H9 (cell line): ENCODE results near the gene PFDN5. TPM values are rescaled to one million over a fixed set of nuclear protein-coding genes. Genes with fewer than 3 reads are reported as not detected.
A peak's percentile ranks its signal among the peaks of the same experiment; 100 is the strongest.

Experiments used
- DNase-seq: peaks from one replicate; pipeline ENCODE4 v3.0.0-alpha.2; 2017
- H2AFZ ChIP-seq: one replicate; pipeline ENCODE4 v1.6.1; 2013; ENCODE audit warnings: mild to moderate bottlenecking, low read length, control low read depth, moderate library complexity
- H2AK5ac ChIP-seq: 2 replicates; pipeline ENCODE4 v1.6.1; 2013; ENCODE audit warnings: low read length, control low read depth, mixed read lengths; ENCODE audit not compliant: insufficient read length
- H2BK120ac ChIP-seq: one replicate; pipeline ENCODE4 v1.6.1; 2013; ENCODE audit warnings: low read depth, mild to moderate bottlenecking, low read length, control low read depth, inconsistent platforms; ENCODE audit not compliant: poor library complexity, severe bottlenecking
- H2BK12ac ChIP-seq: 2 replicates; pipeline ENCODE4 v1.6.1; 2013; ENCODE audit warnings: low read length, control low read depth, mixed read lengths, low read depth; ENCODE audit not compliant: insufficient read length
- H2BK15ac ChIP-seq: 2 replicates; pipeline ENCODE4 v1.6.1; 2013; ENCODE audit warnings: low read depth, low read length, control low read depth
- H2BK20ac ChIP-seq: one replicate; pipeline ENCODE4 v1.6.1; 2013; ENCODE audit warnings: low read depth, mild to moderate bottlenecking, low read length, control low read depth, inconsistent platforms; ENCODE audit not compliant: poor library complexity, severe bottlenecking
- H2BK5ac ChIP-seq: 2 replicates; pipeline ENCODE4 v1.6.1; 2013; ENCODE audit warnings: low read length, control low read depth, mixed read lengths; ENCODE audit not compliant: insufficient read length
- H3K14ac ChIP-seq: 2 replicates; pipeline ENCODE4 v1.6.1; 2013; ENCODE audit warnings: low read length, control low read depth; ENCODE audit not compliant: insufficient read depth
- H3K18ac ChIP-seq: 2 replicates; pipeline ENCODE4 v1.6.1; 2013; ENCODE audit warnings: low read depth, mild to moderate bottlenecking, mixed read lengths, low read length, control low read depth; ENCODE audit not compliant: insufficient read length
- H3K23ac ChIP-seq: 2 replicates; pipeline ENCODE4 v1.6.1; 2013; ENCODE audit warnings: low read length, control low read depth, mixed read lengths, low read depth; ENCODE audit not compliant: insufficient read length
- H3K23me2 ChIP-seq: 2 replicates; pipeline ENCODE4 v1.6.1; 2013; ENCODE audit warnings: low read depth, mild to moderate bottlenecking, mixed read lengths, low read length, control low read depth; ENCODE audit not compliant: insufficient read length, poor library complexity, severe bottlenecking
- H3K27ac ChIP-seq: 2 replicates; pipeline ENCODE4 v1.5.1; 2013; ENCODE audit warnings: low read length, control low read depth, mixed read lengths, low read depth; ENCODE audit not compliant: insufficient read length
- H3K27me3 ChIP-seq: 2 replicates; pipeline ENCODE4 v1.6.1; 2013; ENCODE audit warnings: low read length, control low read depth, inconsistent platforms; ENCODE audit not compliant: insufficient read depth
- H3K4ac ChIP-seq: 2 replicates; pipeline ENCODE4 v1.6.1; 2013; ENCODE audit warnings: low read depth, mild to moderate bottlenecking, control low read depth, inconsistent platforms, low read length, moderate library complexity
- H3K4me1 ChIP-seq: 2 replicates; pipeline ENCODE4 v1.6.1; 2013; ENCODE audit warnings: low read length, control low read depth, inconsistent platforms; ENCODE audit not compliant: insufficient read depth
- H3K4me2 ChIP-seq: 2 replicates; pipeline ENCODE4 v1.6.1; 2013; ENCODE audit warnings: low read length, control low read depth, mixed read lengths; ENCODE audit not compliant: insufficient read length, insufficient read depth
- H3K56ac ChIP-seq: 2 replicates; pipeline ENCODE4 v1.6.1; 2013; ENCODE audit warnings: low read depth, mild to moderate bottlenecking, mixed read lengths, low read length, control low read depth; ENCODE audit not compliant: insufficient read length
- H3K79me1 ChIP-seq: 2 replicates; pipeline ENCODE4 v1.6.1; 2013; ENCODE audit warnings: low read depth, mild to moderate bottlenecking, moderate library complexity, low read length, control low read depth, inconsistent platforms; ENCODE audit not compliant: insufficient read depth, poor library complexity, severe bottlenecking
- H3K79me2 ChIP-seq: 2 replicates; pipeline ENCODE4 v1.6.1; 2013; ENCODE audit warnings: low read length, control low read depth, inconsistent platforms; ENCODE audit not compliant: insufficient read depth
- H3K9ac ChIP-seq: 2 replicates; pipeline ENCODE4 v1.6.1; 2013; ENCODE audit warnings: low read length, control low read depth, mixed read lengths; ENCODE audit not compliant: insufficient read length; ENCODE audit errors: extremely low read depth
- H3K9me3 ChIP-seq: one replicate; pipeline ENCODE4 v1.6.1; 2013; ENCODE audit warnings: low read depth, low read length, inconsistent platforms; ENCODE audit not compliant: control insufficient read depth
- H3T11ph ChIP-seq: one replicate; pipeline ENCODE4 v1.6.1; 2013; ENCODE audit warnings: mild to moderate bottlenecking, low read length, control low read depth, inconsistent platforms
- H4K20me1 ChIP-seq: one replicate; pipeline ENCODE4 v1.6.1; 2013; ENCODE audit not compliant: control insufficient read depth, insufficient read length, insufficient read depth
- H4K5ac ChIP-seq: 2 replicates; pipeline ENCODE4 v1.6.1; 2013; ENCODE audit warnings: low read depth, mild to moderate bottlenecking, mixed read lengths, low read length, control low read depth; ENCODE audit not compliant: insufficient read length
- H4K8ac ChIP-seq: replicated peaks from 2 replicates; pipeline ENCODE4 v1.6.1; 2013; ENCODE audit warnings: low read length, control low read depth, mixed read lengths, low read depth; ENCODE audit not compliant: insufficient read length
- H4K91ac ChIP-seq: 2 replicates; pipeline ENCODE4 v1.6.1; 2013; ENCODE audit warnings: low read depth, mild to moderate bottlenecking, moderate library complexity, mixed read lengths, low read length, control low read depth; ENCODE audit not compliant: insufficient read length
- H3K27ac Mint-ChIP-seq, 3 experiments: 2 replicates in 2 of 3; 3 replicates in 1 of 3; pipeline ENCODE4 v1.8.0; 2020 to 2021; ENCODE audit warnings: mixed read lengths in 3 of 3, mild to moderate bottlenecking in 1 of 3, moderate library complexity in 1 of 3
- H3K27me3 Mint-ChIP-seq: 2 replicates; pipeline ENCODE4 v1.8.0; 2021; ENCODE audit warnings: low read depth, mild to moderate bottlenecking, moderate library complexity, mixed read lengths
- H3K36me3 Mint-ChIP-seq, 3 experiments: 2 replicates in 2 of 3; 3 replicates in 1 of 3; pipeline ENCODE4 v1.8.0; 2020 to 2021; ENCODE audit warnings: low read depth in 3 of 3, mixed read lengths in 3 of 3; ENCODE audit not compliant: insufficient read depth in 1 of 3
- H3K4me1 Mint-ChIP-seq, 2 experiments: 2 replicates each; pipeline ENCODE4 v1.8.0; 2020; ENCODE audit warnings: mixed read lengths in 2 of 2
- H3K4me3 Mint-ChIP-seq, 2 experiments: 2 replicates in 1 of 2; 3 replicates in 1 of 2; pipeline ENCODE4 v1.8.0; 2020 to 2021; ENCODE audit warnings: mild to moderate bottlenecking in 2 of 2, mixed read lengths in 2 of 2, moderate library complexity in 1 of 2
- H3K9me3 Mint-ChIP-seq, 2 experiments: 2 replicates in 1 of 2; 3 replicates in 1 of 2; pipeline ENCODE4 v1.8.0; 2020; ENCODE audit warnings: mild to moderate bottlenecking in 2 of 2, mixed read lengths in 2 of 2, moderate library complexity in 1 of 2
- CTCF ChIP-seq: fragments of 200-600 bp; sonication (generic); conservative IDR thresholded peaks from 3 replicates; pipeline ENCODE4 v1.8.0; 2021; ENCODE audit warnings: antibody characterized with exemption, mild to moderate bottlenecking
- WGBS: extraction: QIAGEN DNeasy Blood & Tissue Kit; methylation state at CpG from one replicate; pipeline ENCODE4 v1.1.7; 2013; ENCODE audit warnings: missing lambda C conversion rate, low lambda C conversion rate, mixed read lengths; ENCODE audit not compliant: insufficient read length; ENCODE audit errors: extremely low coverage; 5-methylcytosine and 5-hydroxymethylcytosine counted together
- long read RNA-seq: library from polyadenylated mRNA; unstranded; transcript quantifications from one replicate; pipeline ENCODE4 v2.0.0, GENCODE V29; 2020
- total RNA-seq: library from RNA; stranded (reverse); gene quantifications from 2 replicates; pipeline ENCODE4 v1.2.1, GENCODE V29; 2021

Gene PFDN5
- 285 and 292 TPM in 2 replicates for total RNA-seq
- long read RNA-seq, transcript PFDN5-214 (6 exons, 847 nt) = major isoform, 93 of 129 reads
- long read RNA-seq, transcript PFDN5-203 (4 exons, 478 nt) = minor isoform, 7 of 129 reads
- long read RNA-seq, partial matches to known transcripts = 1 of 129 reads
- long read RNA-seq, other reads (novel, unspliced or antisense) = 23 of 129 reads

DNA sequence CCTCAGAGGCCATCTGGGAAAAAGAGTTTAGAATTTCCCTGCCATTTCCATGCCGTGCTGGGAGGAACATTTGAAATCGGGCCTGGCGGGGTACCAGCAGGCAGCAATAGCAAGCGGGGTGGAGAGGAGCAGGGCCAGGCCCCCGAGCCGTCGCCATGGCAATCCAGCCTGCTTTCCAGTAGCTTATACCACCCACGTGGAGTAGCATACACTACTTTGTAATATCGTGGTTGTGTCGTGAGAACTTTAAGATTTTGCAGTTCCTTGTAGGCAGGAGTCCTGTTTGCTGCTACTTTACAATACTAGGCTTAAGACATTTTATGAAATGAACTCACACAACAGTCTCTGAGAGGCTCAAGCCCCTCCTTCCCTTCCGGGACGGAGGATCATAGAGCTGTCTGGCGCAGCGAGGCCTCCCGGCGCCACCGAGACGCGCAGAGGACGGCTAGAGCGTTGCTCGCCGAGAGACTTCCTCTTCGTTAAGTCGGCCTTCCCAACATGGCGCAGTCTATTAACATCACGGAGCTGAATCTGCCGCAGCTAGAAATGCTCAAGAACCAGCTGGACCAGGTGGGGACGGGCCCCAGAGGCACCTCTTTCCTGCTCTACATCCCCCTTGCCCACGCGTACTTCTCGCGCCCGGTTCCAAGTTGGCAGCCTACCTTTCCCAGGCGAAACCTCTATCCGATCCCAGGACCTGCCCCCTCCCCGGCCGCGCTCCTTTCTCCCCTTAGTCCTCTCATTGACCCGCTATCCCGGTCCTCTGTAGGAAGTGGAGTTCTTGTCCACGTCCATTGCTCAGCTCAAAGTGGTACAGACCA is at the start of gene PFDN5:
TSS of gene PFDN5 (plus strand) at position 473 of the 821 bp plus-strand sequence. CDS start at position 499, 26 bp downstream.
- no peak within 1 kb of the TSS for H2BK12ac ChIP-seq
- no peak within 1 kb of the TSS for H3T11ph ChIP-seq
- no peaks in the 10 kb centered on the region for H4K20me1 ChIP-seq
- peak within 1 kb of the TSS; percentile 93 for H2AFZ ChIP-seq
- peaks cover 10% of the 10 kb centered on the region for H3K23me2 ChIP-seq
- H3K18ac ChIP-seq = peak within 1 kb of the TSS; percentile 44
- H3K79me2 ChIP-seq = peaks cover 5% of the 10 kb centered on the region; the same call in 1 of the 2 replicates
- no peak within 1 kb of the TSS for H2BK120ac ChIP-seq
- no peaks in the 10 kb centered on the region for H3K9me3 ChIP-seq
- H2BK15ac ChIP-seq = no peak within 1 kb of the TSS
- Mint-ChIP-seq H3K27me3 (peaks cover under 1% of the 10 kb centered on the region; the same call in 1 of the 2 replicates), H3K9me3 (no peaks in the 10 kb centered on the region; a peak in 1 of 5 replicates), H3K4me3 (peak within 1 kb of the TSS; percentile 99), H3K27ac (peak within 1 kb of the TSS; percentile 94 to 99 (median 98)), H3K4me1 (peaks cover 12 to 16% of the 10 kb centered on the region in 2 experiments), H3K36me3 (peaks cover 20 to 59% (median 53%) of the 10 kb centered on the region in 3 experiments)
- H3K56ac ChIP-seq = no peak within 1 kb of the TSS
- peak within 1 kb of the TSS; percentile 88 for H3K9ac ChIP-seq
- peak; percentile 94 for DNase-seq
- no peak within 1 kb of the TSS for H2BK20ac ChIP-seq
- peak within 1 kb of the TSS; percentile 3 for H4K5ac ChIP-seq
- H3K4ac ChIP-seq = no peak within 1 kb of the TSS; the same call in 1 of the 2 replicates
- peak within 1 kb of the TSS; percentile 70 for H3K4me2 ChIP-seq
- no peaks in the 10 kb centered on the region for H3K4me1 ChIP-seq
- no peaks in the 10 kb centered on the region for H3K27me3 ChIP-seq
- H4K91ac ChIP-seq = no peak within 1 kb of the TSS
- H3K14ac ChIP-seq = peak within 1 kb of the TSS; percentile 18; the same call in 1 of the 2 replicates
- no CpG with 5 or more reads among the region's 42 CpGs for WGBS
- no peak for TF ChIP-seq CTCF
- H3K23ac ChIP-seq = no peak within 1 kb of the TSS
- H2BK5ac ChIP-seq = no peak within 1 kb of the TSS
- H3K27ac ChIP-seq = no peak within 1 kb of the TSS
- H2AK5ac ChIP-seq = no peak within 1 kb of the TSS
- H4K8ac ChIP-seq = no peak within 1 kb of the TSS
- peaks cover 3% of the 10 kb centered on the region for H3K79me1 ChIP-seq
